Measurements from ENCODE around the gene NID1.

The NID1 gene

GRCh38 chr1:236064674-236065508 lies at the start of gene NID1:
Gene NID1, minus strand, starts transcription at chr1:236065090. Its CDS starts 11 bp downstream, at chr1:236065079.
- H3K4me3 Mint-ChIP-seq = peak within 1 kb of the TSS; percentile 62
- H3K4me1 Mint-ChIP-seq = peaks cover 23% of the 10 kb centered on the region
- H3K9me3 Mint-ChIP-seq = no peaks in the 10 kb centered on the region
- H3K27me3 Mint-ChIP-seq = peaks cover 29% of the 10 kb centered on the region
- no peaks in the 10 kb centered on the region for H3K36me3 Mint-ChIP-seq
- no peak within 1 kb of the TSS for H3K27ac Mint-ChIP-seq

- Mint-ChIP-seq H3K4me1 (no peaks in the 10 kb centered on the region), H3K9me3 (no peaks in the 10 kb centered on the region), H3K27me3 (no peaks in the 10 kb centered on the region), H3K27ac (no peak overlapping the region), H3K4me3 (no peak overlapping the region), H3K36me3 (no peaks in the 10 kb centered on the region)
These were observed 49.3 kb upstream of the NID1 start for GRCh38 chr1:236114076-236114747.

DNA sequence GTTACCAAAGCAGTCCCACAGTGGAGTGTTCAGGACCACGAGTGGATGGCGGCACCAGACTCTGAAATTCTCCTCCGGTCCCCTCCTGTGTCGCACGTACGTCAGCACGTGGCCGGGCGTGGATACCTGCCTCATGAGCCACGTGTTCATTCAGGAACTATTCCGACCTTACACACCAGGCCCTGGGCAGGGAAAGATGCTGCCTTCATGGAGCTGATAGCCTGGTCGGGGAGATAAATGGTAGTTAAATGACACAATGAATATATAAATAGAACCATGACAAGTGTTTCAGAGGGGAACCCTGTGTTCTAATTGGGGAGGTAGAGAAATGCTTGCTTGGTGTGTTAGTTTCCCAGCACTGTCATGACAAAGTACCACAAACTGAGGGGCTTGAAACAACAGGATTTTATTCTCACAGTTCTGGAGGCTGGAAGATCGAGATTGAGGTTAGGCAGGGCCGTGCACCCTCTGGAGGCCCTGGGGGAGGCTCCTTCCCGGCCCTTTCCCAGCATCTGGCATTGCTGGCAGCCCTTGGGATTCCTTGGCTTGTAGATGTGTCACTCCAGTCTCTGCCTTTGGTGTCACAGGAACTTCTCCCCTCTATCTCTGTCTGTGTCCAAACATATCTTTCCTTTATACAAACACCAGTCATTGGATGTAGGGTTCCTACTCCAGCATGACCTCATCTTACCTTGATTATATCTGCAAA lies 48.6 kb upstream of the NID1 start:
- Mint-ChIP-seq H3K27me3 (no peaks in the 10 kb centered on the region), H3K4me1 (no peaks in the 10 kb centered on the region), H3K9me3 (no peaks in the 10 kb centered on the region), H3K27ac (no peak overlapping the region), H3K4me3 (no peak overlapping the region), H3K36me3 (no peaks in the 10 kb centered on the region)

DNA sequence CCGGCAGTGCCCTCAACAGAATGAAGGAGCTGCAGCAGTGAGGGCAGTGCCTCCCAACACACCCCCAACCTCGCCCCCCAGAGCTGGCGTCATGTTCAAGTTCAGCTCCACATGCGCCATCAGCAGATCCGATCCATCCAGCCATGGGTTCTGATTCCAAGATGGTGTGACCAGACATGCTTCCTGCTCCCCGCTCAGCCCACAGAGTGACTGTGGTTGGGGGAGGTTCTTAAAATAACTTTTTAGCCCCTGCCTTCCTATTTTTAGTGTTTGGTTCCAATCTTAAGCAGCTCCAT lies 47.4 kb upstream of the NID1 start:
- Mint-ChIP-seq H3K27me3 (no peaks in the 10 kb centered on the region), H3K36me3 (no peaks in the 10 kb centered on the region), H3K4me3 (no peak overlapping the region), H3K27ac (no peak overlapping the region), H3K9me3 (no peaks in the 10 kb centered on the region), H3K4me1 (no peaks in the 10 kb centered on the region)

DNA sequence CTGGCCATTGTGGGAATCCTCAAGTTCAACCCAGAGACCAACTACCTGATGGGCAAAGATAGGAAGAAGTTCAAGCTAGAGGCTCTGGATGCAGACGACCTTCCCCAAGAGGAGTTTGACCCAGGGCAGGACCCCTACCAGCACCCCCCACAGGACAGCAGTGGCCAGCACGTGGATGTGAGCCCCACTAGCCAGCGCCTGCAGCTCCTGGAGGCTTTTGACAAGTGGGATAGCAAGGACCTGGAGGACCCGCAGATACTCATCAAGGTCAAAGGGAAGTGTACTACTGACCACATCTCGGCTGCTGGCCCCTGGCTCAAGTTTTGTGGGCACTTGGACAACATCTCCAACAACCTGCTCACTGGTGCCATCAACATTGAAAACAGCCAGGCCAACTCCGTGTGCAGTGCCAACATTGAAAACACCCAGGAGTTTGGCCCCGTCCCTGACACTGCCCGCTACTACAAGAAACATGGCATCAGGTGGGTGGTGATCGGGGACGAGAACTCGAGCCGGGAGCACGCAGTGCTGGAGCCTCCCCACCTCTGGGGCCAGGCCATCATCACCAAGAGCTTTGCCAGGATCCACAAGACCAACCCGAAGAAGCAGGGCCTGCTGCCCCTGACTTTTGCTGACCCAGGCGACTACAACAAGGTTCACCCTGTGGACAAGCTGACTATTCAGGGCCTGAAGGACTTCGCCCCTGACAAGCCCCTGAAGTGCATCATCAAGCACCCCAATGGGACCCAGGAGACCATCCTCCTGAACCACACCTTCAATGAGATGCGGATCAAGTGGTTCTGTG lies 46.8 kb upstream of the NID1 start:
- Mint-ChIP-seq H3K4me3 (no peak overlapping the region), H3K27ac (no peak overlapping the region), H3K27me3 (no peaks in the 10 kb centered on the region), H3K36me3 (no peaks in the 10 kb centered on the region), H3K9me3 (no peaks in the 10 kb centered on the region), H3K4me1 (no peaks in the 10 kb centered on the region)

- no peak overlapping the region for H3K4me3 Mint-ChIP-seq
- no peaks in the 10 kb centered on the region for H3K4me1 Mint-ChIP-seq
- no peaks in the 10 kb centered on the region for H3K27me3 Mint-ChIP-seq
- H3K9me3 Mint-ChIP-seq = no peaks in the 10 kb centered on the region
- no peak overlapping the region for H3K27ac Mint-ChIP-seq
- no peaks in the 10 kb centered on the region for H3K36me3 Mint-ChIP-seq
These were observed 45.2 kb upstream of the NID1 start for GRCh38 chr1:236110137-236110536.

GRCh38 chr1:236108027-236108648 lies 43.2 kb upstream of the NID1 start:
- peaks cover 3% of the 10 kb centered on the region for H3K4me1 Mint-ChIP-seq
- no peaks in the 10 kb centered on the region for H3K27me3 Mint-ChIP-seq
- H3K4me3 Mint-ChIP-seq = no peak overlapping the region
- no peaks in the 10 kb centered on the region for H3K36me3 Mint-ChIP-seq
- no peaks in the 10 kb centered on the region for H3K9me3 Mint-ChIP-seq
- no peak overlapping the region for H3K27ac Mint-ChIP-seq

DNA sequence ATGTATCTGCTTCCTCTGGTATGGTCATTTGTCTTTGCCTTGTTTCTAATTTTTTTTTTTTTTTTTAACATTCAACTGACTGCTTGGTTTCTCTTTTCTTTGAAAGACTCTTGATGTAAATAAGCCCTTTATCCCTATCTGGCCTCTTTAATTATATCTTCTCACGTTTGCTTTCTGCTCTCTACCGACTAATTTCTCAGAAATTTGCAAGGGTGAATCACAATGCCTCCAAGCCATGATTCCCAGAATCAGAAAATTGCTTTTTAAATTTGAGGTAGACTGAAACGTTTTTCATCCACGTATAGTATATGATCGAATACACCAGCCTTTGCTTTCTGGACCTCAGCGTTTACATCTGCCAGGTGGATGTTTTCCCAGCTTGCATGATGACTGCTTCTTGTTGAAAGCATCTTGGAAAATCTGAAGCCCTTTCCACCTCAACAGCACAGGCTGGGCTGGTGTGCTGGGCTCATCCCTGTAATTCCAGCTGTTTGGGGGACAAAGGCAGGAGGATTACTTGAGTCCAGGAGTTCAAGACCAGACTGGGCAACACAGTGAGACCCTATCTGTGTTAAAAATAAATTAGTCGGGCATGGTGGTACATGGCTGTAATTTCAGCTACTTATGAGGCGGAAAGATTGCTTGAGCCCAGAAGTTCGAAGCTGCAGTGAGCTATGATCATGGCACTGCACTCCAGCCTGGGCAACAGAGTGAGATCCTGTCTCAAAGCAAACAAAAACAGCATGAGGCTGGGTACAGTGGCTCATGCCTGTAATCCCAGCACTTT lies 42.4 kb upstream of the NID1 start:
- H3K36me3 Mint-ChIP-seq = no peaks in the 10 kb centered on the region
- no peak overlapping the region for H3K27ac Mint-ChIP-seq
- H3K4me3 Mint-ChIP-seq = no peak overlapping the region
- H3K9me3 Mint-ChIP-seq = no peaks in the 10 kb centered on the region
- H3K4me1 Mint-ChIP-seq = peaks cover 3% of the 10 kb centered on the region
- no peaks in the 10 kb centered on the region for H3K27me3 Mint-ChIP-seq

- Mint-ChIP-seq H3K27me3 (no peaks in the 10 kb centered on the region), H3K4me3 (no peak overlapping the region), H3K36me3 (no peaks in the 10 kb centered on the region), H3K9me3 (no peaks in the 10 kb centered on the region), H3K27ac (no peak overlapping the region), H3K4me1 (peaks cover 3% of the 10 kb centered on the region)
These were observed 38.8 kb upstream of the NID1 start for GRCh38 chr1:236103646-236104218.

GRCh38 chr1:236103059-236103458 lies 38.2 kb upstream of the NID1 start:
- Mint-ChIP-seq H3K27ac (no peak overlapping the region), H3K4me1 (peaks cover 3% of the 10 kb centered on the region), H3K36me3 (no peaks in the 10 kb centered on the region), H3K9me3 (no peaks in the 10 kb centered on the region), H3K4me3 (no peak overlapping the region), H3K27me3 (no peaks in the 10 kb centered on the region)

- Mint-ChIP-seq H3K4me3 (no peak overlapping the region), H3K9me3 (no peaks in the 10 kb centered on the region), H3K27ac (no peak overlapping the region), H3K4me1 (peaks cover 3% of the 10 kb centered on the region), H3K27me3 (no peaks in the 10 kb centered on the region), H3K36me3 (no peaks in the 10 kb centered on the region)
These were observed 37.7 kb upstream of the NID1 start for GRCh38 chr1:236102611-236103010.

DNA sequence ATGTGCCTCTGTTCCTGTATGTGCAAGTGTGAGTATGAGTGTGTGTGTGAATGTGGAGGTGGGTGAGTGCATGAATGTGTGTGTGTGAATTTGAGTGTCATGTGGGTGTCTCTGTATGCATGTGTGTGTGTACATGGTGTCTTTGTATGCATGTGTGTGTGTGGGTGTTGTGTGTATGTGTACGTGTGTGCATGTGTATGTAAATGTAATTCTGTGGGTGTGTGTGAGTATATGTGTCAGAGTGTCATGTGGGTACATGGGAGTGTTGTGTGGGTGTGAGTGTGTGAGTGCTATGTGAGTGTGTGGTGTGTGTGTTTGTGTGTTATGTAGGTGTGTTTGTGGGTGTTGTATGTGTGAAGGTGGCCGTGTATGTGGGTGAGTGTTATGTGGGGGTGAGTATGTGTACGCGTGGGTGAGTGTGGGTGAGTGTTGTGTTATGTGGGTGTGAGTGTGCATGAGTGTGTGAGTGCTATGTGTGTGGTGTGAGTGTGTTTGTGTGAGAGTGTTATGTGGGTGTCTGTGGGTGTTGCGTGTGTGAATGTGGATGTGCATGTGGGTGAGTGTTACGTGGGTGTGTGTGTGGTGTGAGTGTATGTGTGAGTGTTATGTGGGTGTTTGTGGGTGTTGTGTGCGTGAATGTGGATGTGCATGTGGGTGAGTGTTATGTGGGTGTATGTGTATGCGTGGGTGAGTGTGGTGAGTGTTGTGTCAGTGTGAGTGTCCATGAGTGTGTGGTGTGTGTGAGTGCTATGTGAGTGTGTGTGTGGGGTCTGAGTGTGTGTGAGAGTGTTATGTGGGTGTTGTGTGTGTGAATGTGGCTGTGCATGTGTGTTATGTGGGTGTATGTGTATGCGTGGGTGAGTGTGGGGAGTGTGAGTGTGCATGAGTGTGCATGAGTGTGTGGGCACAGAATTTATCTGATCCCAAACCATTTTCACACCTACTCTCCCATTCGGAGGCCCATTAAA lies 36.6 kb upstream of the NID1 start:
- no peaks in the 10 kb centered on the region for H3K27me3 Mint-ChIP-seq
- H3K4me3 Mint-ChIP-seq = no peak overlapping the region
- H3K27ac Mint-ChIP-seq = no peak overlapping the region
- no peaks in the 10 kb centered on the region for H3K9me3 Mint-ChIP-seq
- H3K36me3 Mint-ChIP-seq = no peaks in the 10 kb centered on the region
- peaks cover 7% of the 10 kb centered on the region for H3K4me1 Mint-ChIP-seq

- Mint-ChIP-seq H3K27ac (no peak overlapping the region), H3K36me3 (no peaks in the 10 kb centered on the region), H3K4me3 (no peak overlapping the region), H3K4me1 (peaks cover 7% of the 10 kb centered on the region), H3K27me3 (no peaks in the 10 kb centered on the region), H3K9me3 (no peaks in the 10 kb centered on the region)
These were observed 35.9 kb upstream of the NID1 start for GRCh38 chr1:236100799-236101198.
